GM18861 (cell line): ENCODE data around the gene CMC1.
A peak's percentile ranks its signal among the peaks of the same experiment; 100 is the strongest.
"Not testable (repeated sequence)": the region's sequence is repeated elsewhere in the genome, so short reads cannot be mapped to it uniquely, and the experiment has no call there.

ENCODE experiments used
- ATAC-seq: cut with Tn5 transposase; IDR thresholded peaks from one replicate; pipeline ENCODE4 v1.9.1; 2021; ENCODE audit not compliant: unreplicated experiment

CMC1 gene, protein sequence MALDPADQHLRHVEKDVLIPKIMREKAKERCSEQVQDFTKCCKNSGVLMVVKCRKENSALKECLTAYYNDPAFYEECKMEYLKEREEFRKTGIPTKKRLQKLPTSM

GRCh38 chr3:28241221-28242160, at the start of gene CMC1:
Gene CMC1, plus strand, starts transcription at chr3:28241619. Its CDS starts 175 bp downstream, at chr3:28241794.
- peak; percentile 96 for ATAC-seq

GRCh38 chr3:28198161-28198560, 43.3 kb upstream of the CMC1 start:
- ATAC-seq: no peak

GRCh38 chr3:28198974-28199373, 42.4 kb upstream of the CMC1 start:
- no peak for ATAC-seq

- not testable (repeated sequence) for ATAC-seq
Observed at GRCh38 chr3:28199643-28200042, 41.8 kb upstream of the CMC1 start.

- not testable (repeated sequence) for ATAC-seq
Observed at GRCh38 chr3:28200366-28200848, 41.0 kb upstream of the CMC1 start.

GRCh38 chr3:28206479-28206878, 34.9 kb upstream of the CMC1 start:
- ATAC-seq: no peak

GRCh38 chr3:28207000-28207733, 34.3 kb upstream of the CMC1 start:
- no peak for ATAC-seq

DNA sequence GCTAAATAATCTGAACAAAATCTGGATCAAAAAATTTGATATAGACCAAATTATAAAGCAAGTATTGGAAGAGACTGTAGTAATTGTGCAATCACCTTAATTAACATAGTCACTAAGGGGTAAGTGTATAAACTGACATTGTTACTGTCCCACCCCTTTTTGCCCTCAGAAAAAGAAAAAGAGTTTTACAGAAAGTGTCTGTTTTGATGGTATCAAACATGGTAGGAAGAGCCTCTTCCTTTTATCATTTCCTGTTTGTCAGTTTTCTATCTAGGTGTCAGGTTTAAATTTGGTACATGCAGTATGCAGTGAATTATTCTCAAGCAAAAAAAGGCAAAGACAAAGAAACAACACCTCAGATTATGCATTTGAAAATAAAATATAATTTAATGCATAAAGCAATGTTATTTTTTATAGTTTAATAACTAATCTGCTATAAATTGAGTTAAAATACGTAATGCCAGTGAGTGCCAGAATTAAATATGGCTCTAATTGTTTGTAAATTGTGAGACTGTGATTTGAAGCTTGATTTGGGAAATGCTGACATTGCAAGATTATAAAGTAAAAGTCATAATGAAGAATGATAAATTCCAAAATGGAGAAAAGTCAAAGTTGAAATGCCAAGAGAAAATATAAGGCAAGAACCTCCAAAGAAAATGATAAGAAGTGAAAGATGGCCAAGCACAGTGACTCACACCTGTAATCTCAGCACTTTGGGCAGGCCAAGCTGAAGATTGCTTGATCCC, 30.3 kb upstream of the CMC1 start:
- ATAC-seq: no peak

DNA sequence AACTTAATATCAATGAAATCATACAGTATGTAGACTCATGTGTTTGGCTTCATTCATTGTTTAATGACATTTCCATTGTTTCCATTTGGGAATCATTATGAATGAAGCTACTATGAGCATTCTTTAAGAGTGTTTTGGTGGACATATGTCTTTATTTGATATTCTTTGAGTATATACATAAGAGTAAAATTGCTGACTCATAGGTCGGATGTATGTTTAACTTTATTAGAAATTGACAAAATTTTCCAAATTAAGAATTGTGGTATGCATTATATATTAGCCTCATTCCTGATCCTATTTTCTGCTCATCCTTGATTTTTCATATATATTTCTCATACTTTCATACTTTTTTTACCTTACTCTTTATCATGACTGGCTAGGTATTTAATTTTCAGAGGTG, 28.7 kb upstream of the CMC1 start:
- ATAC-seq: no peak

- ATAC-seq: no peak
Observed at GRCh38 chr3:28215407-28215806, 26.0 kb upstream of the CMC1 start.

DNA sequence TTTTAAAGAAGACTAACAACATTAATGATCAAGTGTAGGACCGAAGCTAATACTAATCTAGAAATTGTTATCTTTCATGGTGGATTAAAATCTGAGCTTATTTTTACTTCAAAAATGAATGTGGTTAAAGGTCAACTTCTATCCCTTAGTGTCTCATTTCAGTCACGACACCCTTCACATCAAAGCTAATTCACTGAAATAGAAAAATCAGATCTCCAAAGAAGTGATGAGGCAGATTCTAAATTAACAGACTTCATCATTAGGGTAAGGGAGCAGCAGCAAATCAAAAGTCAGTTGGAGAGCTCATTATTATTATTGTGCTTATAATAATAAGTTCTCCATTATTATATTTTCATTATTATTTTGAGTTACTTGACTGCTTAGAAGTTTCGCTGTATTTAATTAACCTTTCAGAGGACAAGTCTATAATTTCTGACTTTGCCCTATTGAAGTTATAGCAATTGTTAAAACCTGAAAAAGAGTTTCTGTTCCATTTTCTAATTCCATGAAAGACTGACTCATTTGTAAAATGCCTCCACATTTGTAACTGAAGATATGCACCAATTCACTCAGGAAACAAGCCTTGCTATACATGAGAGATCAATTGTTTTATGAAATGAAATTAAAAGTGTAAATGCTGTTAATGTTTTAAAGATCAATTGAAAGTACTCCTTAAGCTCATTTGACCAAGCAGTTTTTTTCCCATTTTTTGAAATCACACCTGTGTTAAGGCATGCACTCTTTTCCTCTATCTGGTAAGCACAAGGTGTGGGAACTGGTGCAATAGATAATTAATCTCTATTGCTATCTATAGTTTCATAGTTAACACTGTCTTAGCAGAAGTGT, 23.1 kb upstream of the CMC1 start:
- no peak for ATAC-seq

GRCh38 chr3:28218917-28219198, 22.6 kb upstream of the CMC1 start:
- no peak for ATAC-seq

DNA sequence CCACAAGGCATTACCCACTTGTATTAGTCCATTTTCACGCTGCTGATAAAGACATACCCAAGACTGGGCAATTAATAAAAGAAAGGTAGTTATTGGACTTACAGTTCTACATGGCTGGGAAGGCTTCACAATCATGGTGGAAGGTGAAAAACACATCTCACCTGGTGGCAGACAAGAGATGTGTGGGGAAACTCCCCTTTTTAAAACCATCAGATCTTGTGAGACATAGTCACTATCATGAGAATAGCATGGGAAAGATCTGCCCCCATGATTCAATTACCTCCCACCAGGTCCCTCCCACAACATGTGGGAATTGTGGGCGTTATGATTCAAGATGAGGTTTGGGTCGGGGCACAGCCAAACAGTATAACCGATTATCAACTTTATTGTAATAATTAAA, 17.0 kb upstream of the CMC1 start:
- ATAC-seq: no peak

GRCh38 chr3:28226020-28226419, 15.4 kb upstream of the CMC1 start:
- ATAC-seq: no peak

DNA sequence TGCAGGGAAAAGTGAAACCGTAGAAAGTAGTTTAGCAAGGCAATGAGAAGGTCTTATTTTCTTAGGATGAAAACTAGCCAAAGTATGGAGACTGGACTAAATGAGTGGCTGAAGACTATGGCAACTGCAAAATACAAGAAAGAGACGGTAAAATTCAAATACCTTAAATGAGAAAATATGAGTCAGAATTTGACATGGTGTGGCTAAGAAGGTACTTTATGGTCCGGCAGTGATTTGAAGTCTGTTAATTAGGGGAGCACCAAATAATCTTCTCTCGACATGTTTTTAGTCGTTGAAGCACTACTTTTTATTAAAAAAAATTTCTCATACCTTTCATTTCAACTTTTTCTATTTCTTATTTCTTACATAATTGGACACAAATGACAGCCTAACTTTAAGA, 12.8 kb upstream of the CMC1 start:
- no peak for ATAC-seq

DNA sequence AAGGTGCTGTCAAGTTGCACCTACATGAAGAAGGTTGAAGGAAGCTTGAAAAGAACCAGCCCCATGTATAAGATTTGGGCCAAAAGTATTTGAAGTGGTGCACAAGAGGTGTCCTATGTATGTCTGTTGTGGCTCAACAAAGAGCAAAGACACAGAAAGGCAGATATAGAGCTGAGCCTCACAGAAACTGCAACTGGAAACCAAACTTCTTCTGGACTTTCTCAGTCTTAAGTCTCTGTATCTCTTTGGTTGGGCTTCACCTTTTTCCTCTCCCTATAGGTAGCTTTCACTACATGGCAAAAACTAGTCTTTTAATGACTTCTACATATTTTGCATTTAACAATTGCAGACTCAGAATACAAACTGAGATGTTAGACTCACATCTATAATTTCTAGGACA, 8.8 kb upstream of the CMC1 start:
- ATAC-seq: no peak

DNA sequence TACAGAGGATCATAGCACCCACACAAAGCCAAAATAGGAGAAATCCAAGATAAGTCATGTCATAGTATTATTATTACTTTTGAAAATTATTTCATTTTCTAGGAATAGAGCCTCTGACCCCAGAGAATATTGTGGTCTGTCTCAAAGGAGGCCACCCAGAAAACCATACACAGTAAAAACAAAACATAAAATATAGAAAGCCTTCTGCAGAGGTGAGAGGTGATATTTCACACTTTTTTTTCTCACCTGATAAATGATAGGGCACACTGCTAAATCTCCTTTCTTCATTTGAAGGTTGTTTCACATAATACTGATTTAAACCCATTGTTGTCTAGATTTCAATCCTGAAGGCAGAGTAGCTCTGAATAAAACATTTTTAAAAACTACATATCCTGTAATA, 7.0 kb upstream of the CMC1 start:
- ATAC-seq: no peak

DNA sequence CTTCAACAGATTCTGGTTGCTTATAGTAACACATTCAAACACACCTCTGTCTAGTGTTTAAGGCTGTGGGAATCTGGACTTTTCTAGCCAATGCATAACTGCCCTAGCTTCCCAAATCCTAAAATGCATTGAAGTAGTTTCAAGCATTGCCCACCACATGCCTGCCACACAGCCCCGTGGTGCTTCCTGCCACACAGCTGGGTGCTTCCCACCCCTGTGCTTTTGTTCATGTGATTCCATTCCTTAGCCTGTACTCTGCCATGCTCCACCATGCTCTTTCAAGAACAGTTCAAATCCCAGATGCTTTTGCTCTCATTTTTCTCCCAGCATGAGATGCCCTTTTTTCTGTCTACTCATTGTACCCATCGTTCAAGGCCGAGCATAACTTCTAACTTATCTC, 2.3 kb upstream of the CMC1 start:
- no peak for ATAC-seq

GRCh38 chr3:28240441-28240840, 978 bp upstream of the CMC1 start:
- ATAC-seq: no peak

GRCh38 chr3:28242519-28242918, 1.1 kb downstream of the CMC1 start:
- no peak for ATAC-seq
